NCI-H446 treated with DMSO at 0.1 percent for 48 hours (cell line): ENCODE measurements around the gene SORCS2.

ENCODE experiments used
- DNase-seq: peaks from one replicate; lab custom pipeline; 2025; lab: John Stamatoyannopoulos, UW

The SORCS2 gene

DNA sequence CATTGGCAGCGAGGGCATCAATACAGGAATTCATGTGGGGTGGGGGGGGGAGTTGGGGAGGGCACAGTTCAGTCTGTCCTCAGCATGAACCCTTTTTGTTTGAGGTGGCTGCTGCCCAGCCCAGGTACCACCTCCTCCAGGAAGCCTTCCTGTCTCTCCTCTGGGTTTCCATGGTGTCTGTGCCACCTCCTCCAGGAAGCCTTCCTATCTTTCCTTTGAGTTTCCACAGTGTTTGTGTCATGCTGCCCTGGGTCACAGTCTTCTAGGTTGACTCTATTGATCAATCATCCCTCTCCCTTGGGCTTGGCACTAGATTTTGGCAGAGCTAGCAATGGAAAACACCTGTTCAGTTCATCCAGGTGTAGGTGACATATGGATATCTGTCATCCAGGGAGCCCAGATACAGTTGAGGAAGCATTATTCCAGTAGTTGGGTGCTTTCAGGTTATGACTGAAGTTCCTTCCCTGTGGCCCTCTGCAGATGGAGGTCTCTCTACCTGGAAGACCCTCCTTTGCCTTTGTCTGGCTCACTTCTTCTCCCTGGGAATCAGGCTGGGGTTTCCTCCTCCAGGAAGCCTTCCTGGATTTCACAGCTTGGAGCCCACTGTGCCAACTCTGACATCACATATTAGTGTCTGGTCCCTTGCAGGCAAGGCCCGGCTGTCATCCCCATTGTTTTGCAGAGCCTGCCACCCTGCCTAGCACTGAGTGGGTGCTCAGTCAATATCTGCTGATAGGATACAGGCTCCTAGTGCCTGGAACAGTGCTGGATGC lies 96.6 kb downstream of the SORCS2 start:
- no peak for DNase-seq

DNA sequence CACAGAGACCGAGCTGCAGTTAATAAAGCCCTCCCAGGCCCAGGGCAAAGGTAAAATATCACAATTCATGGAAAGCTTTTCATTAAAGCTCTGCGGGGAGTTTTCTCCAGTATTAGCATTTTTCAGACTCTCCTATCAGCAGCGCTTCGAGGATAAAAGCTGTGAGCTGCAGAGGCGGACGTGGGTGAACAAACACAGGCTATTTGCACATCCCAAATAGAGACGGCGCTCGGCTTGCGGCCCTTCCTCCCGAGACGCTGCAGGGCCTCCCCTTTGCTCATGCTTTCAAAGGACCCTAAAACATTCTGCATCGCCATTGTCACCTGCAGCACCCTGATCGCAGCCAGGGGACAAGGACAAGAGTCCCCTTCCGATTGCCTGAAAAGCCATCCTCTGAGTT lies 97.3 kb downstream of the SORCS2 start:
- no peak for DNase-seq

DNA sequence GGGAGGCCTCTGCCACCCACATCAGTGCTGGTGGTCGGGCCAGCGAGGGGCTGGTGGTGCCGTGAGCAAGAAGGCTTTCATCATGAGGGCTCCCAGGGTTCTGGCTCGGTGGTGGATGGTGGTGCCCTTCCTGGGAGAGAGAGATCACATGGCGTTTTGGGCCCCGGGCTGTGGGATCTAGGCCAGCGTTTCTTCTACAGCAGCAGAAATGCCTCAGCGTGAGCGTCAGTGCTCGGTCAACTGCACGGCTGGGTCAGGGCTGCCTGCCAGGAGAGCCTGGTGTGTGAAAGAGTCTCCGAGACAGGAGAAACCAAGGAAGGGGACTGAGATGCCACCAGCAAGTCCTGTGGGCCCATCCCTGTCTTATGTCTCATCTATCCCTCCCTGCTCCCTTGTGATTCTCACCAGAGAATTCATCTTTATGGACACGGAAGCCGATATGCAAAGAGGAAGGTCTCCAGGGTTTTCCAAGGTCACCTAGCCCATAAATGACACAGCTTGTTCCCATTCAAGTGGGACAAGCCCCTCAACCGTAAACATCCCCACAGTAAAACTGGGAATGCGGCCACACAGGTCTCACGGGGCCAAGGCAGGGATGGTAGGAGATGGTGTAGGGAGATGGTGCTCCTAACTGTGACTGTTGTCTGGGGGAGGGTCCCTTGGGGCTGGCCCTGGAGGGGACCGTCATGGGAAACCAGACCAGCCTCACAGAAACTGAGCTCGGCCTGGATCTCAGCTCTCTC lies 99.2 kb downstream of the SORCS2 start:
- no peak for DNase-seq

DNA sequence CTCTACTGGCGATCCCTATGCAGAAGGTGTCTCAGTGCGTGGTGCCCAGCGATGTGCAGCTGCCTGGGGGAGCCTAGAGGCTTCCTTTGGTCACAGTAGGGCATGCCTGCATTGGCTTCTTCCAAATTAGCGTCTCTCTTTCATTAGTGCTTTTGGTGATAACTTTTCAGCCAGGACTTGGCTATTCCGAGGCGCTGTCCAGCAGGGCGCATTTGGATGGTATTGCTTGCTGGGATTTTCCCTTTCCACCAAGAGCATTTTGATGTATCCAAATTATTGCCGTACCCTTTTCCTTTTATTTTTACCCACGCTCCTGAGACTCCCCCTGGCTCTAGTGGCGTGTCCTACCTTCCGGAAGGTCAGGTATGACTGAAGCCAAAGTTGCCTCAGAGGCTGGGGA lies 101.4 kb downstream of the SORCS2 start:
- DNase-seq, result no peak

DNA sequence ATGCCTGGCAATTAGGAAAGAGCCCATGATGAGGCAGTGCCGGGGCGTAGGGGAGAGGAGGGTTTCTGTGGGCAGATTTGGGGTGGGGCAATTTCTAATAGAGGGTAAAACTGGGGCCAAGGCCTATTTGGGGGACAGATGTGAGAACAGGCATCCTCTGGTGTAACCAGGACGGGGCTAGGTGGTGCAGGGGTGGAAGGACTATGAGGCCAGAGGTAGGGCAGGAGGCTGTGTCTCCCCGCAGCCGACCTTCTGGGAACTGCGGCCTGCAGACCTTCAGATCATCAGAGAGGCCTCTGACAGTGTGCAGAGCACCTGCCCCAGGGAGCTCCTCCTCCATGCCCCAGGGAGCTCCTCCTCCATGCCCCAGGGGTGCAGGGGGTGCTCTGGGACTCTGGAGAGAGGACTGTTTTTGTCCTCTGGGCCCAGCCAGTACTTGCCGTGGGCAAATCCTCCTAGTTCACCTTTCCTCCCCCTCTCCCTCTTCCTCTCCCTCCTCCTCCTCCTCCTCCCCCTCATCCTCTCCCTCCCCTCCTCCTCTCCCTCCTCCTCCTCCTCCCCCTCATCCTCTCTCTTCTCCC lies 101.9 kb downstream of the SORCS2 start:
- DNase-seq, result no peak

DNA sequence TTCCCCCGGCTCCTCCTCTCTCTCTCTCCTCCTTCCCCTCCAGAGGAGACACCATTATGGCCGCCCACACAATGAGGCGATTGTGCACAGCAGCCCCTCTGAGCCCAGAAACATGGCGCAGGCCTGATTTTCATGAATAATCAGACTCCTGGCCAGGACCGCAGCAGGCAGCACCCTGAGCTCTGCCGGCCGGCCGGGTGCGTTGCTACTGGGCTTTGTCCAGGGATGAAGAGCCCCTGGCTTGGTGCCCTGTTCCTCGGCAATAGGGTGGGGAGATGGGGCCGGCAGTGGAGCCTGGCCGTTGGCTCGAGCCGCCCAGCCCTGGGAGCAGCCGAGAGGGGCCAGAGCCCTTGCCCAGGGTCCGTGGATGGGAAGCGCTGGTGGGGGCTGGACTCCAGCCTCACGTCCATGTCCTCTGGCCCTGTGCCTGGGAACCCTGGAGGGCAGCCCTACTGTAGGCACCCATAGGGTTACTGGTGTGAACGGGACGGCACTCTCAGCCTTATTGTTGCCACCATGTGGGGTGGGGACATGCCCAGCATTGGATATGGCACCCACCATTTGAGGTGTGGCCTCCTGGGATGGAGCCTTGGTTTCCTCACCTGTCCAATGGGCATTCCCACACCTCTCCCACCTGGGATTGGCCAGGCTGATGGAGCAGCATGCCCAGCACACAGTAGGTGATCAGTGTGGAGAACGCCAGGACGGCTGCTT lies 103.0 kb downstream of the SORCS2 start:
- no peak for DNase-seq

DNA sequence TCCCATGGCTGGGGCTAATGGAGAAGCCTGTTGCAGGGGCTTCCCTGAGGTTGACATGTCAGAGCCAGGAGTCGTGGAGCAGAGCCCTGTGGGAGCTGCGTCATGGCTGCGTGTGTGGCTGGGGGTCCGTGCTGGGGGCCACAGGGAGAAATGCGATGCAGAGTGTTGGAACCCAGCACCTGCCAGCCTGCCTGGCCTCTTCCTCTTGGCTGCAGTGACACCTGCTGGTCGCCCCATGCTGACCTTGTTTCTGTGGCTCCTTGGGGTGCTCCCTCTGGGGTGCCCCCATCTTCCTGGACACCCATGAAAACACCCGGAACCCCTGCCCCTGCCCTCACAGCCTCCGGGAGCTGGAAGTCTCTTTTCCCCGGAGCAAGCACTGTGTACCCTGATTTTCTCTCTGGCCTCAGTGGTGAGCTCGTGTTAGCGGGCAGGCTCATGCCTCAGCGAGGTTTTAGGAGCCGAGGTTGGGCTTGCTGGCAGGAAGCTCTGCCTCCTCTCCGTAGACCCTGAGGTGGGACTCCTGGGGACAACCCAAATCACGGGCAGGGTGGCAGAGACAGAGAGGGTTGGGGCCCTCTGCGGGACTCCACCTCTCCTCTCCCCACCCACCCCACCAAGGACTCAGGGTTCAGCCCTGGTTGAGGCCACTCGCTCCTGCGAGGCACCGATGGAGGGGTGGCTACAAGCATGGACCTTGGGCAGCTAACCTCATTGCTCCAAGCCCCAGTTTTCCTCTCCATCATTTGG lies 103.7 kb downstream of the SORCS2 start:
- no peak for DNase-seq

DNA sequence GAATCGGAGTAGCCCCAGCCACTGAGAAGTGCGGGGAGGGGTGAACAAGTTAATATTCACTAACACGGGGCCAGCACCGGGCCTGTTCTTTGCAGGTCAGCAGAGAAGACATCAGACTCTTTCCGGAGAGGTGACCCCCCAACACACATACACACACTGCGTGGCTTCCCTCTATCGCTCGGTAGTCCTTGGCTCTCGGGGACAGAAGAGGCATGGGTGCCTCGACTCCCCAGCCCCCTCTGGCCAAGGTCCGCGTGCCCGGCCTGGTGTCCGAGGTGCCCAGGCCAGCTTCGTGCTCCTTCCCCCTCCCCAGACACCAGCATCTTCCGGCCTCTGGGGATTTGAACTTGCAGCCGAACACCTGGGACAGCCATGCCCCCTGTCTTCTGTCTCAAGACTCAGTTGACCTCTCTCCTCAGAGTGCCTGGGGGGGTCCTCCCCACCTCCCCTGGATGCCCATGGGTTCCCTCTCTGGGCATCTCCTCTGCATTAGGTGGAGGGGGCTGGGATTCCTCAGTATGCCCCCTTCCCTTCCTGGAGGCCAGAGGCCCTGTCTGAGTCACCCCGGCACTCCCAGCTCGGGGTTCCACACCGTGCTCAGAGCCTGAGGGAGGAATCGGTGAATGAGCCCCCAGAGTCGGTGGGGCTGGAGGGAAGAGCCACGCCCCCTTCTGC lies 104.5 kb downstream of the SORCS2 start:
- no peak for DNase-seq

DNA sequence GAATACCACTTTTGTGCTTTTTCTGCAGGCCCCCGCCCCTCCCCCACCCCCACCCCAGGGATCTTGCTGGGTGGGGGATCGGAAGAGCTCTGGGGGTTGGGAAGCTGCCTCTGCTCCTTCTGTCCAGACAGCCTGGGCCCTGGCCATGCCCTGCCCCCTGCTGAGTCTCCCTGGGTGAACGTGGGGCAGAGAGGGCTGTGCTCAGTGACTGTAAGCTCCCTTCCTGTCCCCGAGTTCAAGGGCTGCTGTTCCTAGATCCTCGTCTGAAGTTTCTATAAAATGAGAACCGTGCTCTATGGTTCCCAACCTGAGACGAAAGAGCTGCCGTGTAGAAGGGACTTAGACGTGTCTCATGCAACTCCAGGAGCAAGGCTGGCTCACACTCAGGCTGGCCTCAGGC lies 105.0 kb downstream of the SORCS2 start:
- no peak for DNase-seq

DNA sequence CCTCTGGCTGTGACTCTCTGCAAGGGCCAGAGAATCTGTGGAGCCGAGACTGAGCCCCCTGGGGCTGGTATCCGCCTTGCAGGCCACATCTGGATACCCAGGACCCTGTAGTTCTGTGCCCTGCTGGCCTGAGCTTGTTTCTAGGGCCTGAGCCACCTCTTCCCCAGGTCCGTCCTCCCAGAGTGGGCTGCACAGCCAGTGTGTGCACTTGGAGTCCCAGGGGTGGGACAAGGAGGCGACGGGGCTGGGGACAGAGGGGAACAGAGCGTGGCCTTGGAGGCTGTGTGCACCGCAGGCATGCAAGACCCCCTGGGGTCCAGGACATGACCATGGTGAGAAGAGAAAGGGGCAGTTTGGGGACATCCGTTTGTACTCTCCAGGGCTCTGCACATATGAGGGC lies 105.5 kb downstream of the SORCS2 start:
- no peak for DNase-seq

DNA sequence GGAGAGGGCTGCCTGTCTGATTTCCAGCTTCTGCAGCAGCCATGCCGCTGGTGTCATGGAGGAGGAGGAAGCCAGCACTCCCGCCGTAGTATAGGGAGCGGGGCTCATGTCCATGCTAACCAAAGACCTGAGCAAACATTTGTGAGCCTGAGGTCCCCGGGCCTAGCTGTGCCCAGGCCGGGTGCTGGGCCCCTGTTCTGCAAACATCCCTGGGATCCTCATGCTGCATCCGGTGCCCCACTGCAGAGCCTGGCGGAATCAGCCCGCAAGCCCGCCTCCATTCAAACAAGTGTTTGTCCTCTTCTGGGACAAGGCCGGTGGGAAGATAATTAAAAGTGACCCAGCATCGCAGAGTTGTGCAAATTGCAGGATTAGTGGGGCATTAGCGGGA lies 106.3 kb downstream of the SORCS2 start:
- DNase-seq, result no peak

DNA sequence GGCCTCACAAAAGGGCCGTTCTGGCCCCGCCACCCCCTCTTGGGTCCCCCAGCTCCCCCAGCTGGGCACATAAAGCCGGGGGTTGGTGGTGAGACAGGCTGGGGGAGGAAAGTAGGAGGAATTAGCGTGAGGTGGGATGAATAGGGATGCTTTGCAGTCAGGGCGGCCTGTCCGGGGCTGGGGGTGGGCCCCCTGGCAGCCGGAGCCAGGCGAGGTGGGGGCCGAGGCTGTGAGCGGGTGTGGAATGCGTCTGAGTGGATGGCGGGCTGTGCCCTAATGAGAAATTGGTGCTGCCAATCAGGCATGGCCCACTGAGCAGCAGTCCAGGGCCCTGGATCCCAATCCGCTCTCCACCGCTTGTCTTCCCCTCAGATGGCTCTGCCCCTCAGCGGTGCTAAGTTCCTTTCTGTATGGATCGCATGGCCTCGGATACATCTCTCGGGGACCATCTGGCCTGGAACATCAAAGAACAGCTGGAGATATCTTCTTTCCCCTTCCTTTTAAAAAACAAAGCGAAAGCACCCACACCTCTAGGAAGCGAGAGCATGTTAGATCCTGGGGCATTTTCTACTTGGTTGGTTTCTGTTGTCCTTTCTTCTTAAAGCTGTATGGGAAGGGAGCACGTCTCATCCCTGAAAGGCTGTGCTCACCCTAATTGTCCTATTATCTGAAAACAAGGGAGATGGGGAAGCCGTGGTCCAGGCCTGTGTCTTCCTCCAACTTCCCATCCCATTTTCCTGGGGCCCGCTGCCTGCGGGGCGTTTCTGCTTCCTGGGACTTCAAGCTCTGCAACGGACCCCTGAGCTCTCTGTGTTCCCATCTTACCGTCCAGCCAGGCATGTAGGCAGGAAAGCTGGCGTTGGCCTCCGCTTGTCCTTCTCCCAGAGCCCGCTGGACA lies 106.9 kb downstream of the SORCS2 start:
- DNase-seq, result no peak

DNA sequence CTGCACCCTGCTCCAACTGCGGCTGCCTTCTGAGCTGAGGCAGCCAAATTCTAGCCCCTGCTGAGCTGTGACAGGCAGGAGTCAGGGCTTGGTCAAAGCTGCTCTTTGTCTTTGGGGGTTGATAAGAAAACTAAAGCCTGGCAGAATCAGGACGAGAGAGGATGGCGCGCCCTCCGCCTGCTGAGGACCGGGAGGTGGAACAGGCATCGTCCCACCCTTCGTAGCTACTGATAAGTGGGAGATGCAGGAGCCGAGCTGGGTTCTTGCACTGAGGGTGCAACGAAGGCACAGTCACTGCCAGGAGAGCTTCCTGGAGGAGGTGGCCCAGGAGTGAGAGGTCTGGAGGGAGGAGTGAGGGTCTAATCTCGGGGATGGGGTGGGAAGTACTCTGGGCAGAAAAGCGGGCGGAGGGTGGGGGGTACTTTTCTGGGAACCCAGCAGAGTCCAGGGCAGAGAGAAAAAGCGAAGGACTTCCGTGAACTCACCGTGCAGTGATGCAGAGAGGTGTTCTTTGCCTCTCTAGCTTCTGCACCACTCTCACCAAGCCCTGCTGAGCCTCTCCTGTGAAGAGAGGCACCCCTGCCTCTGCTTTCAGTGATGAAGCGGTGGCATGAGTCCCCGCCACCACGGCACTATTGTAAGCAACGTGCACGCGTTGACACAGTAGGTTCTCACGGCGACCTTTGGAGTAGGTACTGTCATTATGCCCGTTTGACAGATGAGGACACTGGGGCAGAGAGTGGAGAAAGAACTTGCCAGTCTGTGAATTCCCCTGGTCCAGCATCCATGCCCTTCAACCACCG lies 107.8 kb downstream of the SORCS2 start:
- no peak for DNase-seq

DNA sequence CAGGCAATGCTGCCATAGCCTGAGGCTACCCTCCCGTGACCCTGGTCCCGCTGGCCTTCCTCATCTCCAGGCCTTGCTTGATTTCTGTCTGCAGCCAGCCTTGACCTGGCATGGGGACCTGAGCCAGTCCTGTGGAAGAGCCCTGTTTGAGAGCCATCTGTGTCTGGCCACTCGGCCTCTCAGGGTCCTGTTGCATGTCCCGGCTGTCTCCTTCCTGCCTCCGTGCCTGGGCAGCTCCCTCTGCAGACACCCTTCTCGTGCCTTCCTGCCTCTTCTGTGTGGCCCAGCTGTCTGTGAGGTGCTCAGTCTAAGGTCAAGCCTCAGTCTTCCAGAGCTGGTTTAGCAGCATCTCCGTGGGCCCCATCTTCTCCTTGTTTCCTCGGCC lies 108.4 kb downstream of the SORCS2 start:
- DNase-seq, result no peak

DNA sequence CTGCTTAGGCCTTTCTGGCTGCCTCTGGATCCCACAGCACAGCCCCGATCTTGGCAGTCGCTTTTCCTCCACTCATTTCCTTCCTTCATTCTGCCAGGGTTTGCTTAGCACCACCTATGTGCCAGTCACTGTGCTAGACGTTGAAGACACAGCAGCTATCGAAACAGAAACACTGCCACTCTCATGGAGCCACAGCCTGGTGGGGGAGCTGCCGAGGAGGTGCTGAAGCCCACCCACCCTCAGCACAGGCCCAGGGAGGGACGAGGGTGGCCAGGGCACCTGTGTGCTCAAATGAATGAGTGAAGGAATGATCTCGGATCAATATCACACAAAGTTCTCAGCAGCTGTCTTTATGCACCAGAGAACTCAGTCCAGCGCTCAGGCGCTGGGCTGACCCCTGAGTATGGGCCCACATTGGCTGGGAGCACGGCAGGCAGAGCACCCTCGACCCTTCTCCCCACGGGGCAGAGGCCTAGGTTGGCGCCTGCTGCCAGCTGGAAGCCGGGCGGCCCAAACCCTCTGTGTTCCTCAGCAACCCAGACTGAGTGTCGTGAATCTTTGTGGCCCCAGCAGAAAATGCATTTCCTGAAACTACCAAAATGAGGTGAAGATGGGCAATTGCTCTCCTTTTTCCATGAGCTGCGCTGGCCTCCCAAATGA lies 108.9 kb downstream of the SORCS2 start:
- no peak for DNase-seq

DNA sequence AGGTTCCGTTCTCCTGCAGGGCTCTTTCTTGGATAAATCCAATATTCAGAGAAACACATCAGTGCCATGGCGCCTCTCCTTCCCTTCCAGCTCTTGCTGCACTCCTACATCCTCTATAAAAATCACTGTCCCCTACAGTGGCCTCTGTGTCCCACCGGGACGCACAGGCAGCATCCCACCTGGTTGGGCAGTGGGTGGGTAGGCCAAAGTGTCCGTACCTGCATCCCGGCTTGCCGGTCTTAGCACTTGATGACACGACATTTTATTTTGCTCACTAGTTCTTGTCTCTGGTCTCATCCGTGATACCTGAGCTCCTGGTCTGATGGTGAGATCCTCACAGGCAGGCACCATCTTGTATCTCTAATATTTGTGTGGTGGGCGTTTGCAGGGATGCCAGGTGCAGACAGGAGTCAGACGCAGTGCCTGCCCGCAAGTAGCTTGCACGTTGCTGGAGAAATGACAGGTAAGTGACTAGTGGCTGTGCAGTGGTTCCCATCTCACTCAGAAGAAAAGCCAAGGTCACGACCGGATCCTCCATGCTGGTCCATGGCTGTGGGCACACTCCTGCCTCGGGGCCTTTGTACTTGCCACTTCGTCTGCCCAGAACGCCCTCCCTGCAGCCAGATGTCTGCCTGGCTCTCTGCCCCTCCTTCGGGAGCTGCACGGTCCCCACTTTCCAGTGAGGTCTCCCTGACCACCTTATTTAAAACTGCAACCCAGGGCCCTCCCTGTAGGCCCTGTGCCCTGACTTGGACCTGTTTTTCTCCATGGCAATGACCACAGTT lies 109.7 kb downstream of the SORCS2 start:
- no peak for DNase-seq

DNA sequence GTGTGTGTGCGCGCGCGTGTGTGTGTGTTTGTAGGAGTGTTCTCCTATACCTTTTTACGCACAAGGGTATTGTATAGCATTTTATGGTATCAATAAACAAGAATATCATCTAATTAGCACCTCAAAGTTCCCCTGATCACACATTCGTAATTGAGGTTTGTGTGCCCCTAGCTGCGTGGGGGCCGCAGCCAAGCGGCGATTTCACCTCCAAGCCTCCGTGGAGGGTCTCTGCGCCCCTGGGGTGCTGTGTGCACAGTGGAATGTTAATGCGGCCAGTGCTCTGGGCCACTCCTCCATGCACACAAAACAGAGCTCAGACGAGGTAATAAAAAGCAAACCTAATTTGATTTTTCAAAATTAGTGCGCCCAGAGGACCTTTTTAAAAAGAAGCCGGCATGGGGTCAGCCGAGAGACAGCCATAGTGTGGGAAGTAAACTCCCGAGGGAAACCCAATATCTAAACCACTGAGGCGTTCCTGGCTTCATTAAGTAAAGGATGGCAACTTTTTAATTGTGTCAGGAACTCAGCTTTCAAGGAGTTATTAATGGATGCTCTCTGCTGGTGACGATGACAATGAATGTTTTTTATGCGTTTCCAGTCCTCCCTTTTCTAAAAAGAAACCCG lies 110.6 kb downstream of the SORCS2 start:
- DNase-seq, result no peak

DNA sequence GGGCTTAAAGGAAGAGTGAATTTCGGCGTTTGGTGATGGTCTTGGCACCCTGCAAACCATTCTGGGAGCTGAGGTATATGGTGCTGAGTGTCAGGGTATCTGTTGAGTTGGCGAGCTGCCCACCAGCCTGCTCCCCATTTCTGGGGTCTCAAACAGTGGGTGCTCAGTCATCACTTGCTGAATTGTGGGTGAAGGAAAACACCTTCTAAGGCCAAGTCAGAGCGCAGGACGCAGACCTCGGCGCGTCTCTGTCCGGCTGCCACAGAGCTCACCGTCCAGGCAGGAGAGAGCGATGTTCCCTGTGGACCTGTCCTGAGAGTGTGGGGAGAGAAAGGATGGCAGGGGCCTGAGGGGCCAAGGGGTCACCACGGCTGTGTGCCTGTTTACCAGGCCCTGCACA lies 111.2 kb downstream of the SORCS2 start:
- DNase-seq, result no peak
